ENCODE data around the gene IKZF3. TPM values are rescaled to one million over a fixed set of nuclear protein-coding genes. Genes with fewer than 3 reads are reported as not detected.
A peak's percentile ranks its signal among the peaks of the same experiment; 100 is the strongest.

IKZF3 gene
- total and polyA plus RNA-seq, 7 experiments from 2014 or later, result 9.7 to 77.8 (median 55.5) TPM

- POLR2A ChIA-PET, result interaction anchor here (0.6 to 3.5 kb wide), 4 partner anchors 10 to 30 kb away, joined by 3 to 17 read pairs (median 3); no protein-coding TSS in a partner anchor
Observed at GRCh38 chr17:39810939-39811728, 53.0 kb downstream of the IKZF3 start.

DNA sequence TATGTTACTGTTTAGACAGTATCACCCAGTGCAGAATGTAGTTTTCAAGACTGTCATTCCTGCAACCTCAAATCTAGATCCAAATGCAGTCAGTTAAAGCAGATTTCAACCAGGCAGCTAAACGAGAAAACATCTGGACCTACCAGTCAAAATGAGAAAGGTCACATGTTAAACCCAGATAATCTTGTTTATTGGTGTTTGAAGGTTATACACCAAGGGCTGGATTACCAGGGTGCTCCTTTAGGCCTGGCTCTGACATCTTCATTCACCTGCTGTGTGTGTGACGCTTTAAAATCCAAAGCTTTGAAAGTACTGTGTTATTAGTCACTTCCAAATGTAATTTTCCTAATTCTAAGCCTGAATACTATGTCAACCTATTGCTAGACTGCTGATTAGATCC lies 54.9 kb downstream of the IKZF3 start:
- no peak for ATAC-seq
- intact Hi-C loops (cut with micrococcal nuclease), result no loop called here
- CTCF ChIA-PET, result no interaction called here
- Histone ChIP-seq H3K4me1 (ENCODE audit: control insufficient read depth in 2 of 2, insufficient read depth in 2 of 2, low read length in 2 of 2) (peaks cover 16 to 43% of the 10 kb centered on the region in 2 donors), H3K27ac (ENCODE audit: low read depth, low read length) (no peak overlapping the region), H3K36me3 (ENCODE audit: control insufficient read depth in 2 of 3, insufficient read depth in 3 of 3, low read length in 3 of 3) (no peaks in the 10 kb centered on the region), H3K4me3 (ENCODE audit: low read length) (no peak overlapping the region), H3K9me3 (ENCODE audit: control insufficient read depth in 2 of 3, low read length in 3 of 3) (no peaks in the 10 kb centered on the region), H3K27me3 (ENCODE audit: control insufficient read depth in 2 of 2, insufficient read depth in 2 of 2, low read length in 2 of 2) (no peaks in the 10 kb centered on the region)
- DNase-seq, result no peak
- peaks cover 43 to 94% (median 85%) of the 10 kb centered on the region in 7 donors for H3K4me1 Mint-ChIP-seq
- H3K9me3 Mint-ChIP-seq, result no peaks in the 10 kb centered on the region
- POLR2A ChIA-PET, result interaction anchor here (0.6 to 1.7 kb wide), 2 partner anchors 10 to 77 kb away, joined by 3 to 4 read pairs; no protein-coding TSS in a partner anchor
- peak overlapping the region in 4 of 9 donors; percentile 22 to 94 (median 40) for H3K27ac Mint-ChIP-seq
- no peak overlapping the region for H3K4me3 Mint-ChIP-seq
- peaks cover 0 to 38% (median 26%) of the 10 kb centered on the region in 5 donors for H3K36me3 Mint-ChIP-seq
- H3K27me3 Mint-ChIP-seq, result no peaks in the 10 kb centered on the region

More at GRCh38 chr17:39810939-39811728, 53.0 kb downstream of the IKZF3 start:
- Histone ChIP-seq H3K4me3 (ENCODE audit: low read length) (no peak overlapping the region), H3K4me1 (ENCODE audit: control insufficient read depth in 2 of 2, insufficient read depth in 2 of 2, low read length in 2 of 2) (peaks cover 25 to 49% of the 10 kb centered on the region in 2 donors), H3K27ac (ENCODE audit: low read depth, low read length) (peak overlapping the region; percentile 40), H3K9me3 (ENCODE audit: control insufficient read depth in 2 of 3, low read length in 3 of 3) (no peaks in the 10 kb centered on the region), H3K36me3 (ENCODE audit: control insufficient read depth in 2 of 3, insufficient read depth in 3 of 3, low read length in 3 of 3) (no peaks in the 10 kb centered on the region), H3K27me3 (ENCODE audit: control insufficient read depth in 2 of 2, insufficient read depth in 2 of 2, low read length in 2 of 2) (no peaks in the 10 kb centered on the region)
- peak overlapping the region in 8 of 10 donors; percentile 0 to 75 (median 38) for H3K4me3 Mint-ChIP-seq
- H3K4me1 Mint-ChIP-seq, result peaks cover 37 to 95% (median 86%) of the 10 kb centered on the region in 7 donors
- CTCF ChIA-PET, result interaction anchor here (1.0 to 2.1 kb wide), 3 partner anchors 9 to 62 kb away, joined by 3 to 6 read pairs (median 3); no protein-coding TSS in a partner anchor
- H3K27ac Mint-ChIP-seq, result peak overlapping the region; percentile 53 to 95 (median 89)
- no peaks in the 10 kb centered on the region for H3K9me3 Mint-ChIP-seq
- H3K27me3 Mint-ChIP-seq, result no peaks in the 10 kb centered on the region
- H3K36me3 Mint-ChIP-seq, result peaks cover 0 to 45% (median 35%) of the 10 kb centered on the region in 5 donors
- intact Hi-C loops (cut with micrococcal nuclease), result loop anchor here in 1 of 2 donors (1.0 to 5.0 kb wide), 2 partner anchors 8 to 36 kb away; no protein-coding TSS in a partner anchor
- no peak for DNase-seq
- no peak for ATAC-seq

DNA sequence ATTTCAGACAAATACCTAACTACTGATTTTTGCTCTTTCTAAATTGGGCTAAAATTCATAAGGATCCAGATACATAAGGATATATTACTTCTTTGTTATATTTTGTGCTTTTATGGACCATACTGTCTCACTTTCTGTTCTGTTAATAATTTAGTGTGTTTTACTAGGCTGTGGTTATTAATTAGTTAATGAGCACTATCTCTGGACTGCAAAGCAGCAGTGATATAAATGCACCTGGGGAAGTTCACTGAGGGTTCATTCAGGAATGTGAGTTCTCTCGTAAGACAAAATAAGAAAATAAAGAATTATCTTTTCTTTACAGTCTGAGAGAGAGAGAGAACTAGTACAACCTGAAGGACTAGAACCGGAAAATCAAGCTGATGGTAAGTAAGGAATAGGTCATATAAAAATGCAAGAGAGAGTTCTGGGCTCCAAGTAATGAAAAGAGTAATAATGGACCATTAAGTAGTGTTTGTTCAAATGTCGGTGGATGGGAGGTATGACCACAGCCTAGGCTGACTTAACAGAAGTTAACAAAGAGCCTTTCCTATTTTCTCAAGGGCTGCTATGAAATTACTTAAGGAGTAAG lies 55.6 kb downstream of the IKZF3 start:
- intact Hi-C loops (cut with micrococcal nuclease), result no loop called here
- H3K4me3 ChIP-seq (ENCODE audit: low read length), result no peak overlapping the region
- ChIA-PET CTCF (interaction anchor here (0.7 kb wide), 1 partner anchor 17 kb away, joined by 4 read pairs; no protein-coding TSS in a partner anchor), POLR2A (interaction anchor here (0.6 to 4.0 kb wide), 6 partner anchors 8 to 774 kb away, joined by 3 to 34 read pairs (median 4); no protein-coding TSS in a partner anchor)
- no peaks in the 10 kb centered on the region for H3K9me3 Mint-ChIP-seq
- no peak overlapping the region for H3K27ac ChIP-seq (ENCODE audit: low read depth, low read length)
- H3K27ac Mint-ChIP-seq, result peak overlapping the region in 4 of 9 donors; percentile 51 to 94 (median 60)
- DNase-seq, result no peak
- H3K27me3 Mint-ChIP-seq, result no peaks in the 10 kb centered on the region
- H3K27me3 ChIP-seq (ENCODE audit: control insufficient read depth in 2 of 2, insufficient read depth in 2 of 2, low read length in 2 of 2), result no peaks in the 10 kb centered on the region
- no peaks in the 10 kb centered on the region for H3K9me3 ChIP-seq (ENCODE audit: control insufficient read depth in 2 of 3, low read length in 3 of 3)
- ATAC-seq, result no peak
- peaks cover 38 to 87% (median 81%) of the 10 kb centered on the region in 7 donors for H3K4me1 Mint-ChIP-seq
- H3K4me3 Mint-ChIP-seq, result peak overlapping the region in 1 of 10 donors; percentile 27
- no peaks in the 10 kb centered on the region for H3K36me3 ChIP-seq (ENCODE audit: control insufficient read depth in 2 of 3, insufficient read depth in 3 of 3, low read length in 3 of 3)
- H3K4me1 ChIP-seq (ENCODE audit: control insufficient read depth in 2 of 2, insufficient read depth in 2 of 2, low read length in 2 of 2), result peaks cover 13 to 38% of the 10 kb centered on the region in 2 donors
- H3K36me3 Mint-ChIP-seq, result peaks cover 0 to 38% (median 26%) of the 10 kb centered on the region in 5 donors

- Mint-ChIP-seq H3K27ac (peak overlapping the region in 8 of 9 donors; percentile 1 to 84 (median 59)), H3K36me3 (peaks cover 0 to 32% (median 21%) of the 10 kb centered on the region in 5 donors), H3K4me3 (peak overlapping the region in 2 of 10 donors; percentile 7 to 18), H3K4me1 (peaks cover 30 to 87% (median 73%) of the 10 kb centered on the region in 7 donors), H3K9me3 (peaks cover 0 to 3% (median 0%) of the 10 kb centered on the region in 11 donors), H3K27me3 (no peaks in the 10 kb centered on the region)
- Histone ChIP-seq H3K27ac (ENCODE audit: low read depth, low read length) (no peak overlapping the region), H3K36me3 (ENCODE audit: control insufficient read depth in 2 of 3, insufficient read depth in 3 of 3, low read length in 3 of 3) (no peaks in the 10 kb centered on the region), H3K27me3 (ENCODE audit: control insufficient read depth in 2 of 2, insufficient read depth in 2 of 2, low read length in 2 of 2) (no peaks in the 10 kb centered on the region), H3K4me1 (ENCODE audit: control insufficient read depth in 2 of 2, insufficient read depth in 2 of 2, low read length in 2 of 2) (peaks cover 17 to 41% of the 10 kb centered on the region in 2 donors), H3K9me3 (ENCODE audit: control insufficient read depth in 2 of 3, low read length in 3 of 3) (no peaks in the 10 kb centered on the region), H3K4me3 (ENCODE audit: low read length) (no peak overlapping the region)
- ATAC-seq, result no peak
- ChIA-PET CTCF (interaction anchor here (1.0 kb wide), 1 partner anchor 39 kb away, joined by 3 read pairs; no protein-coding TSS in a partner anchor), POLR2A (interaction anchor here (0.8 to 4.0 kb wide), 7 partner anchors 11 to 49 kb away, joined by 3 to 34 read pairs (median 3); no protein-coding TSS in a partner anchor)
- no peak for DNase-seq
- intact Hi-C loops (cut with micrococcal nuclease), result loop anchor here in 1 of 2 donors (1.0 to 2.0 kb wide), 2 partner anchors 9 to 14 kb away; no protein-coding TSS in a partner anchor
Observed at GRCh38 chr17:39804839-39805238, 59.3 kb downstream of the IKZF3 start.

DNA sequence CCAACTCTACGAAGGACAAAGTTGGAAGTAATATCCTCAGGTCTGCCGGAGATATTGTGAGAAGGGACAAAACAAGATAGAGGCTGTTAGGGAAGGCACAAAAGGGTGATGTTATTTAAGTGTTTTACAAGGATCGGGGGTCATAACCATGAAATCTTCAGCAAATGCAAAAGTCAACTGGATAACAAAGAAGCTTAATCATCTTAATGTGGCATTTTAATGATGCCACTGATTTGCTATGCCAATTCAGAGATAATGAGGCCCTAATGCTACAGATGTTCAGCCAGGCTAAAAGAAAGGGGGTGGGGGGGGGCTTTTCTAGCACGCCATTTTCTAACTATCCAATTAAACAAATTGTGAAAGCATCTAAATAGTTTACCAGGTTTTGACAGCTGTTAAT lies 63.1 kb downstream of the IKZF3 start:
- peaks cover 4 to 33% (median 25%) of the 10 kb centered on the region in 5 donors for H3K36me3 Mint-ChIP-seq
- Histone ChIP-seq H3K36me3 (ENCODE audit: control insufficient read depth in 2 of 3, insufficient read depth in 3 of 3, low read length in 3 of 3) (no peaks in the 10 kb centered on the region), H3K4me3 (ENCODE audit: low read length) (peak overlapping the region; percentile 38), H3K27ac (ENCODE audit: low read depth, low read length) (peak overlapping the region; percentile 52), H3K4me1 (ENCODE audit: control insufficient read depth in 2 of 2, insufficient read depth in 2 of 2, low read length in 2 of 2) (peaks cover 27 to 53% of the 10 kb centered on the region in 2 donors), H3K9me3 (ENCODE audit: control insufficient read depth in 2 of 3, low read length in 3 of 3) (no peaks in the 10 kb centered on the region), H3K27me3 (ENCODE audit: control insufficient read depth in 2 of 2, insufficient read depth in 2 of 2, low read length in 2 of 2) (no peaks in the 10 kb centered on the region)
- ATAC-seq (no peak), DNase-seq (no peak)
- H3K27ac Mint-ChIP-seq, result peak overlapping the region; percentile 89 to 97 (median 94)
- H3K4me1 Mint-ChIP-seq, result peaks cover 37 to 86% (median 73%) of the 10 kb centered on the region in 7 donors
- POLR2A ChIA-PET, result interaction anchor here (0.6 to 2.9 kb wide), 13 partner anchors 8 to 180 kb away, joined by 3 to 17 read pairs (median 3); partner anchors contain the start of gene PSMD3
- CTCF ChIA-PET, result interaction anchor here (2.0 kb wide), 1 partner anchor 12 kb away, joined by 6 read pairs; no protein-coding TSS in a partner anchor
- no peaks in the 10 kb centered on the region for H3K27me3 Mint-ChIP-seq
- H3K4me3 Mint-ChIP-seq, result peak overlapping the region; percentile 22 to 81 (median 61)
- intact Hi-C loops (cut with micrococcal nuclease), result loop anchor here (2.0 kb wide), 4 partner anchors 14 to 46 kb away; no protein-coding TSS in a partner anchor
- peaks cover 0 to 7% (median 0%) of the 10 kb centered on the region in 11 donors for H3K9me3 Mint-ChIP-seq

DNA sequence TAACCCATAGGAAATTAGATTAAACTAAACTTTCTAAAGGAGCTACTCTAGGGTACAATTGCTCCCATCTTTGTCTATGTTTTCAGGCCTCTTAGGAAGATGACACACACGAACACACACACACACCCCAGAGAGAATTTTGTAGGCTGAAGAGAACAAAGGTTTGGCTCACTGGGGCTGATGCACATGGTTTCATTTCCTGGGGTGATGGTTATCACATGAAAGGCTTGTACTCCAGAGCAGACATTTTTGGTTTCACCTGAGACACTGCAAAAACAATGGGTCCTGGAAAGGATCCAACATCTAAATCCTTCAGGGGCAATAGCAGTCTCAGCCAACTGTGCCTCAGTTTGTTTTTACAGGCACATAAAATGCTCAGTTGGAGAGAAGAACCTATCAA lies 63.6 kb downstream of the IKZF3 start:
- H3K9me3 Mint-ChIP-seq, result peaks cover 0 to 7% (median 0%) of the 10 kb centered on the region in 11 donors
- H3K36me3 ChIP-seq (ENCODE audit: control insufficient read depth in 2 of 3, insufficient read depth in 3 of 3, low read length in 3 of 3), result no peaks in the 10 kb centered on the region
- H3K4me1 Mint-ChIP-seq, result peaks cover 35 to 82% (median 69%) of the 10 kb centered on the region in 7 donors
- H3K27me3 Mint-ChIP-seq, result no peaks in the 10 kb centered on the region
- ChIA-PET POLR2A (interaction anchor here (0.6 to 2.9 kb wide), 10 partner anchors 8 to 180 kb away, joined by 3 to 17 read pairs (median 3); partner anchors contain the start of gene PSMD3), CTCF (interaction anchor here (2.0 kb wide), 1 partner anchor 12 kb away, joined by 6 read pairs; no protein-coding TSS in a partner anchor)
- peak overlapping the region; percentile 22 to 81 (median 61) for H3K4me3 Mint-ChIP-seq
- no peaks in the 10 kb centered on the region for H3K9me3 ChIP-seq (ENCODE audit: control insufficient read depth in 2 of 3, low read length in 3 of 3)
- peaks cover 4 to 33% (median 25%) of the 10 kb centered on the region in 5 donors for H3K36me3 Mint-ChIP-seq
- H3K27ac ChIP-seq (ENCODE audit: low read depth, low read length), result peak overlapping the region; percentile 52
- H3K4me1 ChIP-seq (ENCODE audit: control insufficient read depth in 2 of 2, insufficient read depth in 2 of 2, low read length in 2 of 2), result peaks cover 27 to 53% of the 10 kb centered on the region in 2 donors
- ATAC-seq, result peak; percentile 99
- peak in 8 of 9 donors; percentile 46 to 81 (median 80) for DNase-seq
- no peaks in the 10 kb centered on the region for H3K27me3 ChIP-seq (ENCODE audit: control insufficient read depth in 2 of 2, insufficient read depth in 2 of 2, low read length in 2 of 2)
- peak overlapping the region; percentile 89 to 97 (median 94) for H3K27ac Mint-ChIP-seq
- intact Hi-C loops (cut with micrococcal nuclease), result loop anchor here (1.0 to 2.0 kb wide), 9 partner anchors 9 to 70 kb away; partner anchors contain the start of gene MIEN1 (in 1 of the 2)
- peak overlapping the region; percentile 38 for H3K4me3 ChIP-seq (ENCODE audit: low read length)

All from naive thymus-derived CD4-positive, alpha-beta T cell (primary cell).